HEK293 (cell line): ENCODE results near the gene PPP1R1C.

Experiments
- CTCF ChIA-PET: fragments of 350-600 bp; formaldehyde crosslinking; extraction: SDS; loops from one replicate; lab custom pipeline; 2021; ENCODE audit warnings: antibody characterized with exemption; lab: Yijun Ruan, JAX
- POLR2A ChIA-PET: fragments of 300-600 bp; formaldehyde crosslinking; extraction: SDS; loops from one replicate; lab custom pipeline; 2020; ENCODE audit warnings: antibody characterized with exemption, inconsistent platforms; lab: Yijun Ruan, JAX
- H3K27ac ChIP-seq: fragments of 200-500 bp; sonication (Bioruptor generic); 2 replicates; pipeline ENCODE4 v1.5.1; 2014; ENCODE audit warnings: low read depth, low read length, control low read depth, inconsistent platforms; ENCODE audit errors: extremely low read depth
- H3K36me3 ChIP-seq, 2 experiments: fragments of 200-500 bp in 1 of 2; sonication (Bioruptor generic) in 1 of 2; 1 replicate in 1 of 2; 2 replicates in 1 of 2; pipeline ENCODE4 v1.5.1; 2014 to 2017; ENCODE audit warnings: inconsistent platforms in 2 of 2, low read length in 2 of 2; ENCODE audit not compliant: control insufficient read depth in 2 of 2, insufficient read depth in 1 of 2
- H3K4me1 ChIP-seq: fragments of 200-500 bp; sonication (Bioruptor generic); 2 replicates; pipeline ENCODE4 v1.5.1; 2014; ENCODE audit warnings: mild to moderate bottlenecking, low read length, inconsistent platforms; ENCODE audit not compliant: control insufficient read depth, insufficient read depth
- H3K4me3 ChIP-seq: 2 replicates; pipeline ENCODE4 v1.5.1; 2011; ENCODE audit warnings: low read depth, mild to moderate bottlenecking, control low read depth, low read length, moderate library complexity
- H3K9me3 ChIP-seq: fragments of 200-500 bp; sonication (Bioruptor generic); 2 replicates; pipeline ENCODE4 v1.5.1; 2014; ENCODE audit warnings: low read depth, low read length, inconsistent platforms; ENCODE audit not compliant: control insufficient read depth, insufficient read depth
- BCL11A ChIP-seq: fragments of 450-650 bp; formaldehyde crosslinking; IDR thresholded peaks from 2 replicates; pipeline ENCODE4 v1.5.1; 2016; ENCODE audit warnings: low read depth, missing biosample characterization, missing genetic modification characterization
- HOXA7 ChIP-seq: sonication (generic); formaldehyde crosslinking; IDR thresholded peaks from 2 replicates; pipeline ENCODE4 v1.8.1; 2022; ENCODE audit warnings: missing genetic modification reagents, borderline replicate concordance
- KLF1 ChIP-seq: fragments of 450-650 bp; formaldehyde crosslinking; IDR thresholded peaks from 2 replicates; pipeline ENCODE4 v1.5.1; 2016; ENCODE audit warnings: missing biosample characterization, missing genetic modification characterization
- MEIS1 ChIP-seq: sonication (generic); formaldehyde crosslinking; IDR thresholded peaks from 2 replicates; pipeline ENCODE4 v1.8.1; 2022; ENCODE audit warnings: missing genetic modification reagents, mild to moderate bottlenecking, borderline replicate concordance
- YY2 ChIP-seq: fragments of 450-650 bp; formaldehyde crosslinking; IDR thresholded peaks from 2 replicates; pipeline ENCODE4 v1.5.1; 2016; ENCODE audit warnings: missing biosample characterization, missing genetic modification characterization
- ZBTB17 ChIP-seq: fragments of 450-650 bp; formaldehyde crosslinking; IDR thresholded peaks from 2 replicates; pipeline ENCODE4 v1.5.1; 2016; ENCODE audit warnings: missing biosample characterization, missing genetic modification characterization
- ZEB2 ChIP-seq: fragments of 450-650 bp; formaldehyde crosslinking; IDR thresholded peaks from 2 replicates; pipeline ENCODE4 v1.5.1; 2016; ENCODE audit warnings: missing biosample characterization, missing genetic modification characterization
- ZFP41 ChIP-seq: fragments of 450-650 bp; formaldehyde crosslinking; IDR thresholded peaks from 2 replicates; pipeline ENCODE4 v1.5.1; 2016; ENCODE audit warnings: missing biosample characterization, missing genetic modification characterization, borderline replicate concordance
- ZNF121 ChIP-seq: fragments of 450-650 bp; formaldehyde crosslinking; IDR thresholded peaks from 2 replicates; pipeline ENCODE4 v1.5.1; 2016; ENCODE audit warnings: missing biosample characterization, missing genetic modification characterization
- ZNF140 ChIP-seq: fragments of 450-650 bp; formaldehyde crosslinking; IDR thresholded peaks from 2 replicates; pipeline ENCODE4 v1.5.1; 2016; ENCODE audit warnings: missing biosample characterization, missing genetic modification characterization
- ZNF426 ChIP-seq: fragments of 450-650 bp; formaldehyde crosslinking; IDR thresholded peaks from 2 replicates; pipeline ENCODE4 v1.5.1; 2017; ENCODE audit warnings: missing biosample characterization, missing genetic modification characterization, mild to moderate bottlenecking, inconsistent platforms, moderate library complexity
- ZNF549 ChIP-seq: fragments of 450-650 bp; IDR thresholded peaks from 2 replicates; pipeline ENCODE4 v1.5.1; 2018; ENCODE audit warnings: missing biosample characterization, missing genetic modification characterization, mild to moderate bottlenecking, inconsistent platforms, moderate library complexity
- ZNF561 ChIP-seq: fragments of 450-650 bp; IDR thresholded peaks from 2 replicates; pipeline ENCODE4 v1.5.1; 2018; ENCODE audit warnings: missing biosample characterization, missing genetic modification characterization, borderline replicate concordance
- ZNF571 ChIP-seq: fragments of 450-650 bp; formaldehyde crosslinking; IDR thresholded peaks from 2 replicates; pipeline ENCODE4 v1.5.0; 2017; ENCODE audit warnings: missing biosample characterization, missing genetic modification characterization
- ZNF621 ChIP-seq: fragments of 450-650 bp; formaldehyde crosslinking; IDR thresholded peaks from 2 replicates; pipeline ENCODE4 v1.5.1; 2017; ENCODE audit warnings: missing biosample characterization, missing genetic modification characterization
- ZNF626 ChIP-seq: fragments of 450-650 bp; sonication (Bioruptor Pico); formaldehyde crosslinking; IDR thresholded peaks from 2 replicates; pipeline ENCODE4 v1.5.1; 2018; ENCODE audit warnings: missing biosample characterization, missing genetic modification characterization, inconsistent platforms
- ZNF747 ChIP-seq: fragments of 450-650 bp; formaldehyde crosslinking; IDR thresholded peaks from 2 replicates; pipeline ENCODE4 v1.5.1; 2016; ENCODE audit warnings: missing biosample characterization, missing genetic modification characterization
- ZNF785 ChIP-seq: fragments of 450-650 bp; formaldehyde crosslinking; IDR thresholded peaks from 2 replicates; pipeline ENCODE4 v1.5.1; 2016; ENCODE audit warnings: missing biosample characterization, missing genetic modification characterization
- TF ChIP-seq, protein P1 (sequence below): fragments of 450-650 bp; formaldehyde crosslinking; IDR thresholded peaks from 2 replicates; pipeline ENCODE4 v1.5.1; 2016; ENCODE audit warnings: missing biosample characterization, missing genetic modification characterization
- TF ChIP-seq, protein P2 (sequence below): fragments of 450-650 bp; formaldehyde crosslinking; IDR thresholded peaks from 2 replicates; pipeline ENCODE4 v1.5.1; 2017; ENCODE audit warnings: missing biosample characterization, missing genetic modification characterization
- TF ChIP-seq, protein P3 (sequence below): fragments of 450-650 bp; formaldehyde crosslinking; IDR thresholded peaks from 2 replicates; pipeline ENCODE4 v1.5.1; 2017; ENCODE audit warnings: missing biosample characterization, missing genetic modification characterization
- TF ChIP-seq, protein P4 (sequence below): fragments of 450-650 bp; formaldehyde crosslinking; IDR thresholded peaks from 2 replicates; pipeline ENCODE4 v1.5.0; 2017; ENCODE audit warnings: missing biosample characterization, missing genetic modification characterization, borderline replicate concordance
- TF ChIP-seq, protein P5 (sequence below): fragments of 450-650 bp; formaldehyde crosslinking; optimal IDR thresholded peaks from 2 replicates; pipeline ENCODE3; 2016; ENCODE audit warnings: missing biosample characterization, mild to moderate bottlenecking, missing genetic modification characterization
- TF ChIP-seq, protein P6 (sequence below): fragments of 450-650 bp; formaldehyde crosslinking; IDR thresholded peaks from 2 replicates; pipeline ENCODE4 v1.5.1; 2016; ENCODE audit warnings: missing biosample characterization, missing genetic modification characterization
- TF ChIP-seq, protein P7 (sequence below): fragments of 450-650 bp; formaldehyde crosslinking; IDR thresholded peaks from 2 replicates; pipeline ENCODE4 v1.5.1; 2016; ENCODE audit warnings: missing biosample characterization, missing genetic modification characterization

The PPP1R1C gene

DNA sequence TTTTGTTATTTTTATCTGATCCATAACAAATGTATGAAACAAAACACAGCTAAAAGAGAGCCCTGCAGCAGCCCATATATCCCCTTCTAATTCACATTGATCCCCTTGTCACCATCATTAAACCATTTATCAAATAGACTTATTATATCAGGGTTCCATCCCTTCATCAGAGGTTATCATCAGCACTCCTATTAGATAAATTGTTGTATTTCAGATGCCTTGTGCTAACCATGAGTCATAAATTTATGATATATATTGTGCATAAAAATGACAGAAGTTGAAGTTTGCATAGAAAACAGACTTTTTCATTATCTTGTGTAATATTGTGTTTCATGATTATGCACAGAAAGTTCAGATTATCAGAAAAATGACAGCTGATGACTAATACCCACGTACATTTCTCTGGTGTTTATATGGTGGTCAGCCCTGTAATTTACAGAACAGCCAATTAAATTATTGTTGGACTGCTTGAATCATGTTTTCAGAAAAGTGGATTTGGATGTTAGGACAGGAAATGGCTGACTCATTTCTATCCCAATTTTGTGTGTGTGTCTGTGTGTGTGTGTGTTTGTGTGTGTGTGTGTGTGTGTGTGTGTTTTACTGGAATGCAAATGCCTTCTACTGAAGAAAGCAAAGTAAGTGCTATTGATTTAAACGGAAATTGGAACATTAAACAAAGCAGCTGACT is 80.9 kb downstream of the PPP1R1C start:
- CTCF ChIA-PET = interaction anchor here (0.6 to 1.2 kb wide), 2 partner anchors 11 to 735 kb away, joined by 3 read pairs; no protein-coding TSS in a partner anchor
- Histone ChIP-seq H3K27ac (no peak overlapping the region), H3K36me3 (peaks cover 0 to 3% of the 10 kb centered on the region in 2 experiments; a peak in 1 of 3 replicates), H3K4me3 (no peak overlapping the region), H3K4me1 (no peaks in the 10 kb centered on the region), H3K9me3 (no peaks in the 10 kb centered on the region)
- POLR2A ChIA-PET = no interaction called here
- TF ChIP-seq ZNF561 (tag by site-specific recombination) (no peak), YY2 (tag by site-specific recombination) (no peak), ZNF426 (tag by site-specific recombination) (no peak), ZEB2 (no peak), ZNF747 (tag by site-specific recombination) (no peak), ZNF626 (tag by site-specific recombination) (no peak), BCL11A (tag by site-specific recombination) (no peak), ZNF621 (tag by site-specific recombination) (no peak), ZFP41 (tag by site-specific recombination) (no peak), ZNF571 (tag by site-specific recombination) (no peak), HOXA7 (CRISPR knock-in tag) (no peak), MEIS1 (CRISPR knock-in tag) (no peak), ZNF140 (tag by site-specific recombination) (no peak), ZNF549 (no peak), ZNF785 (tag by site-specific recombination) (no peak), KLF1 (tag by site-specific recombination) (no peak), ZNF121 (no peak), ZBTB17 (tag by site-specific recombination) (0 out of 2 replicates have a peak, but pooled peaks have one; percentile 14)
- TF ChIP-seq, protein P1, sequence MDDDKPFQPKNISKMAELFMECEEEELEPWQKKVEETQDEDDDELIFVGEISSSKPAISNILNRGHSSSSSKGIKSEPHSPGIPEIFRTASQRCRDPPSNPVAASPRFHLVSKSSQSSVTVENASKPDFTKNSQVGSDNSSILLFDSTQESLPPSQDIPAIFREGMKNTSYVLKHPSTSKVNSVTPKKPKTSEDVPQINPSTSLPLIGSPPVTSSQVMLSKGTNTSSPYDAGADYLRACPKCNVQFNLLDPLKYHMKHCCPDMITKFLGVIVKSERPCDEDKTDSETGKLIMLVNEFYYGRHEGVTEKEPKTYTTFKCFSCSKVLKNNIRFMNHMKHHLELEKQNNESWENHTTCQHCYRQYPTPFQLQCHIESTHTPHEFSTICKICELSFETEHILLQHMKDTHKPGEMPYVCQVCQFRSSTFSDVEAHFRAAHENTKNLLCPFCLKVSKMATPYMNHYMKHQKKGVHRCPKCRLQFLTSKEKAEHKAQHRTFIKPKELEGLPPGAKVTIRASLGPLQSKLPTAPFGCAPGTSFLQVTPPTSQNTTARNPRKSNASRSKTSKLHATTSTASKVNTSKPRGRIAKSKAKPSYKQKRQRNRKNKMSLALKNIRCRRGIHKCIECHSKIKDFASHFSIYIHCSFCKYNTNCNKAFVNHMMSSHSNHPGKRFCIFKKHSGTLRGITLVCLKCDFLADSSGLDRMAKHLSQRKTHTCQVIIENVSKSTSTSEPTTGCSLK (tag by site-specific recombination) = no peak
- TF ChIP-seq, protein P2, sequence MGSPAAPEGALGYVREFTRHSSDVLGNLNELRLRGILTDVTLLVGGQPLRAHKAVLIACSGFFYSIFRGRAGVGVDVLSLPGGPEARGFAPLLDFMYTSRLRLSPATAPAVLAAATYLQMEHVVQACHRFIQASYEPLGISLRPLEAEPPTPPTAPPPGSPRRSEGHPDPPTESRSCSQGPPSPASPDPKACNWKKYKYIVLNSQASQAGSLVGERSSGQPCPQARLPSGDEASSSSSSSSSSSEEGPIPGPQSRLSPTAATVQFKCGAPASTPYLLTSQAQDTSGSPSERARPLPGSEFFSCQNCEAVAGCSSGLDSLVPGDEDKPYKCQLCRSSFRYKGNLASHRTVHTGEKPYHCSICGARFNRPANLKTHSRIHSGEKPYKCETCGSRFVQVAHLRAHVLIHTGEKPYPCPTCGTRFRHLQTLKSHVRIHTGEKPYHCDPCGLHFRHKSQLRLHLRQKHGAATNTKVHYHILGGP (tag by site-specific recombination) = peak; percentile 75
- TF ChIP-seq, protein P3, sequence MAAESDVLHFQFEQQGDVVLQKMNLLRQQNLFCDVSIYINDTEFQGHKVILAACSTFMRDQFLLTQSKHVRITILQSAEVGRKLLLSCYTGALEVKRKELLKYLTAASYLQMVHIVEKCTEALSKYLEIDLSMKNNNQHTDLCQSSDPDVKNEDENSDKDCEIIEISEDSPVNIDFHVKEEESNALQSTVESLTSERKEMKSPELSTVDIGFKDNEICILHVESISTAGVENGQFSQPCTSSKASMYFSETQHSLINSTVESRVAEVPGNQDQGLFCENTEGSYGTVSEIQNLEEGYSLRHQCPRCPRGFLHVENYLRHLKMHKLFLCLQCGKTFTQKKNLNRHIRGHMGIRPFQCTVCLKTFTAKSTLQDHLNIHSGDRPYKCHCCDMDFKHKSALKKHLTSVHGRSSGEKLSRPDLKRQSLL (tag by site-specific recombination) = no peak
- TF ChIP-seq, protein P4, sequence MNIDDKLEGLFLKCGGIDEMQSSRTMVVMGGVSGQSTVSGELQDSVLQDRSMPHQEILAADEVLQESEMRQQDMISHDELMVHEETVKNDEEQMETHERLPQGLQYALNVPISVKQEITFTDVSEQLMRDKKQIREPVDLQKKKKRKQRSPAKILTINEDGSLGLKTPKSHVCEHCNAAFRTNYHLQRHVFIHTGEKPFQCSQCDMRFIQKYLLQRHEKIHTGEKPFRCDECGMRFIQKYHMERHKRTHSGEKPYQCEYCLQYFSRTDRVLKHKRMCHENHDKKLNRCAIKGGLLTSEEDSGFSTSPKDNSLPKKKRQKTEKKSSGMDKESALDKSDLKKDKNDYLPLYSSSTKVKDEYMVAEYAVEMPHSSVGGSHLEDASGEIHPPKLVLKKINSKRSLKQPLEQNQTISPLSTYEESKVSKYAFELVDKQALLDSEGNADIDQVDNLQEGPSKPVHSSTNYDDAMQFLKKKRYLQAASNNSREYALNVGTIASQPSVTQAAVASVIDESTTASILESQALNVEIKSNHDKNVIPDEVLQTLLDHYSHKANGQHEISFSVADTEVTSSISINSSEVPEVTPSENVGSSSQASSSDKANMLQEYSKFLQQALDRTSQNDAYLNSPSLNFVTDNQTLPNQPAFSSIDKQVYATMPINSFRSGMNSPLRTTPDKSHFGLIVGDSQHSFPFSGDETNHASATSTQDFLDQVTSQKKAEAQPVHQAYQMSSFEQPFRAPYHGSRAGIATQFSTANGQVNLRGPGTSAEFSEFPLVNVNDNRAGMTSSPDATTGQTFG (tag by site-specific recombination) = 0 out of 2 replicates have a peak, but pooled peaks have one; percentile 42
- TF ChIP-seq, protein P5, sequence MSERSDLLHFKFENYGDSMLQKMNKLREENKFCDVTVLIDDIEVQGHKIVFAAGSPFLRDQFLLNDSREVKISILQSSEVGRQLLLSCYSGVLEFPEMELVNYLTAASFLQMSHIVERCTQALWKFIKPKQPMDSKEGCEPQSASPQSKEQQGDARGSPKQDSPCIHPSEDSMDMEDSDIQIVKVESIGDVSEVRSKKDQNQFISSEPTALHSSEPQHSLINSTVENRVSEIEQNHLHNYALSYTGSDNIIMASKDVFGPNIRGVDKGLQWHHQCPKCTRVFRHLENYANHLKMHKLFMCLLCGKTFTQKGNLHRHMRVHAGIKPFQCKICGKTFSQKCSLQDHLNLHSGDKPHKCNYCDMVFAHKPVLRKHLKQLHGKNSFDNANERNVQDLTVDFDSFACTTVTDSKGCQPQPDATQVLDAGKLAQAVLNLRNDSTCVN (tag by site-specific recombination) = no peak
- TF ChIP-seq, protein P6, sequence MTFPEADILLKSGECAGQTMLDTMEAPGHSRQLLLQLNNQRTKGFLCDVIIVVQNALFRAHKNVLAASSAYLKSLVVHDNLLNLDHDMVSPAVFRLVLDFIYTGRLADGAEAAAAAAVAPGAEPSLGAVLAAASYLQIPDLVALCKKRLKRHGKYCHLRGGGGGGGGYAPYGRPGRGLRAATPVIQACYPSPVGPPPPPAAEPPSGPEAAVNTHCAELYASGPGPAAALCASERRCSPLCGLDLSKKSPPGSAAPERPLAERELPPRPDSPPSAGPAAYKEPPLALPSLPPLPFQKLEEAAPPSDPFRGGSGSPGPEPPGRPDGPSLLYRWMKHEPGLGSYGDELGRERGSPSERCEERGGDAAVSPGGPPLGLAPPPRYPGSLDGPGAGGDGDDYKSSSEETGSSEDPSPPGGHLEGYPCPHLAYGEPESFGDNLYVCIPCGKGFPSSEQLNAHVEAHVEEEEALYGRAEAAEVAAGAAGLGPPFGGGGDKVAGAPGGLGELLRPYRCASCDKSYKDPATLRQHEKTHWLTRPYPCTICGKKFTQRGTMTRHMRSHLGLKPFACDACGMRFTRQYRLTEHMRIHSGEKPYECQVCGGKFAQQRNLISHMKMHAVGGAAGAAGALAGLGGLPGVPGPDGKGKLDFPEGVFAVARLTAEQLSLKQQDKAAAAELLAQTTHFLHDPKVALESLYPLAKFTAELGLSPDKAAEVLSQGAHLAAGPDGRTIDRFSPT (tag by site-specific recombination) = peak; percentile 62; the same call in 1 of the 2 replicates
- TF ChIP-seq, protein P7, sequence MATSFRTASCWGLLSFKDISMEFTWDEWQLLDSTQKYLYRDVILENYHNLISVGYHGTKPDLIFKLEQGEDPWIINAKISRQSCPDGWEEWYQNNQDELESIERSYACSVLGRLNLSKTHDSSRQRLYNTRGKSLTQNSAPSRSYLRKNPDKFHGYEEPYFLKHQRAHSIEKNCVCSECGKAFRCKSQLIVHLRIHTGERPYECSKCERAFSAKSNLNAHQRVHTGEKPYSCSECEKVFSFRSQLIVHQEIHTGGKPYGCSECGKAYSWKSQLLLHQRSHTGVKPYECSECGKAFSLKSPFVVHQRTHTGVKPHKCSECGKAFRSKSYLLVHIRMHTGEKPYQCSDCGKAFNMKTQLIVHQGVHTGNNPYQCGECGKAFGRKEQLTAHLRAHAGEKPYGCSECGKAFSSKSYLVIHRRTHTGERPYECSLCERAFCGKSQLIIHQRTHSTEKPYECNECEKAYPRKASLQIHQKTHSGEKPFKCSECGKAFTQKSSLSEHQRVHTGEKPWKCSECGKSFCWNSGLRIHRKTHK = peak; percentile 35; the same call in 1 of the 2 replicates
